Measurements from ENCODE around the gene BMPR1A.

The BMPR1A gene

GRCh38 chr10:86804805-86805204 lies 48.4 kb downstream of the BMPR1A start:
- DNase-seq, result no peak

GRCh38 chr10:86813101-86813500 lies 56.7 kb downstream of the BMPR1A start:
- no peak for DNase-seq

GRCh38 chr10:86813982-86814381 lies 57.6 kb downstream of the BMPR1A start:
- no peak for DNase-seq

GRCh38 chr10:86815035-86815617 lies 58.7 kb downstream of the BMPR1A start:
- no peak for DNase-seq

GRCh38 chr10:86815640-86816039 lies 59.2 kb downstream of the BMPR1A start:
- no peak for DNase-seq

GRCh38 chr10:86817246-86817645 lies 60.8 kb downstream of the BMPR1A start:
- DNase-seq, result no peak

- DNase-seq, result no peak
These were observed 63.1 kb downstream of the BMPR1A start for GRCh38 chr10:86819567-86819966.

- DNase-seq, result no peak
These were observed 64.1 kb downstream of the BMPR1A start for GRCh38 chr10:86820509-86820908.

GRCh38 chr10:86821388-86821999 lies 65.1 kb downstream of the BMPR1A start:
- DNase-seq, result no peak

GRCh38 chr10:86823565-86823964 lies 67.1 kb downstream of the BMPR1A start:
- DNase-seq, result no peak

- no peak for DNase-seq
These were observed 67.7 kb downstream of the BMPR1A start for GRCh38 chr10:86824151-86824550.

- DNase-seq, result no peak
These were observed 68.9 kb downstream of the BMPR1A start for GRCh38 chr10:86825366-86825765.

- DNase-seq, result no peak
These were observed 71.2 kb downstream of the BMPR1A start for GRCh38 chr10:86827639-86828038.

- no peak for DNase-seq
These were observed 71.7 kb downstream of the BMPR1A start for GRCh38 chr10:86828145-86828544.

- DNase-seq, result no peak
These were observed 73.1 kb downstream of the BMPR1A start for GRCh38 chr10:86829472-86829871.

- DNase-seq, result no peak
These were observed 73.7 kb downstream of the BMPR1A start for GRCh38 chr10:86830043-86830591.

- no peak for DNase-seq
These were observed 77.5 kb downstream of the BMPR1A start for GRCh38 chr10:86833969-86834368.

GRCh38 chr10:86836044-86836443 lies 79.6 kb downstream of the BMPR1A start:
- DNase-seq, result no peak

- DNase-seq, result no peak
These were observed 81.2 kb downstream of the BMPR1A start for GRCh38 chr10:86837663-86838062.

GRCh38 chr10:86840498-86840897 lies 84.1 kb downstream of the BMPR1A start:
- no peak for DNase-seq

- no peak for DNase-seq
These were observed 89.7 kb downstream of the BMPR1A start for GRCh38 chr10:86846088-86846487.

GRCh38 chr10:86848747-86849146 lies 92.3 kb downstream of the BMPR1A start:
- no peak for DNase-seq

- no peak for DNase-seq
These were observed 92.9 kb downstream of the BMPR1A start for GRCh38 chr10:86849181-86849894.

- DNase-seq, result no peak
These were observed 94.1 kb downstream of the BMPR1A start for GRCh38 chr10:86850481-86850880.

Measured in stimulated activated naive CD4-positive, alpha-beta T cell (primary cell).